HG03060 (cell line): ENCODE results near the gene EID2B.

Experiments used
- ATAC-seq: cut with Tn5 transposase; IDR thresholded peaks from one replicate; pipeline ENCODE4 v1.9.1; 2021; ENCODE audit warnings: low read depth, moderate number of reproducible peaks; ENCODE audit not compliant: unreplicated experiment

EID2B gene, protein sequence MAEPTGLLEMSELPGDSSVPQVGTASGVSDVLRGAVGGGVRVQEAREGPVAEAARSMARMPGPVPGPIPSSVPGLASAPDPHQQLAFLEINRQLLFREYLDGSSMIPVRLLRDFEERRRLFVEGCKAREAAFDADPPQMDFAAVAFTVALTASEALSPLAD

DNA sequence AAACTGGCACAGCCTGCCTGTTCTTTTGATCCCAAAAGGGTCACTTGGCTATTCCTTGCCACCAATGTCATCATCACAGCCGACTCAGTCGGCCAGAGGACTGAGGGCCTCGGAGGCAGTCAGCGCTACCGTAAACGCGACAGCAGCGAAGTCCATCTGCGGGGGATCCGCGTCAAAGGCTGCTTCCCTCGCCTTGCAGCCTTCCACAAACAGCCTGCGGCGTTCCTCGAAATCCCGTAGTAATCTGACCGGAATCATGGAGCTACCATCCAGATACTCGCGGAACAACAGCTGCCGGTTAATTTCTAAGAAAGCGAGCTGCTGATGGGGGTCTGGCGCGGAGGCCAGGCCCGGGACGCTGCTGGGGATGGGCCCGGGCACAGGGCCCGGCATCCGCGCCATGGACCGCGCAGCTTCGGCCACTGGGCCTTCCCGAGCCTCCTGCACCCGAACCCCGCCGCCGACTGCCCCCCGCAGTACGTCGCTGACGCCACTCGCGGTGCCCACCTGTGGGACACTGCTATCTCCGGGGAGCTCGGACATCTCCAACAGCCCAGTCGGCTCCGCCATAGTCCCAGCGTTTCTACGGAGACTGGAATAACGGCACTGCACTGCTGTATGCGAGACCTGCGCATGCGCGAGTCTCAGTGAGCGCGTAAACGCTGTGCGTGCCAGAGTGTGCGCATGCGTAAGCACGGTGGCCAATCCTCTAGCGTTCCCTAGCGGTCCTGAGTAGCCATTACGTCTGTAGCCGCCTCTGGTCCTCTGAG lies at the start of gene EID2B:
EID2B (minus strand) TSS at position 620 of the 770 bp plus-strand sequence; CDS start at position 570, 50 bp downstream.
- peak; percentile 91 for ATAC-seq

DNA sequence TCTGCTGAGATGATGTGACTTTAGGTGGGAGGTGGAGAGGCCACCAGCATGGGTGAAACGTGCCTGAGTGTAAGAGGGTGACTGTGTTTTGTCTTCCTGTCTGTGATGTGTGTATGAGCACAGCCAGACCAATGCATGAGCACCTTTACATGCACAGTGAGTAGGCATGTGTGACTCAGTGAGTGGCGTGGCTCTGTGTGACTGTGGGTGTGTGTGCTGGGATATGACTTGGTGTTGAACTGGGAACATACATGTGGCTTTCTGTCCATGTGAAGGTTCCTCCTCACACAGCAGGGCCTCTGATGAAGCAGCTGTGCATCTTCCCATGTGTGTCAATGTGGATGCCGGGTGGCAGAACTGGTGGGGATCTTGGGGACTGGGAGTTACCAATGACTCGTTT lies 49.8 kb upstream of the EID2B start:
- ATAC-seq, result no peak

DNA sequence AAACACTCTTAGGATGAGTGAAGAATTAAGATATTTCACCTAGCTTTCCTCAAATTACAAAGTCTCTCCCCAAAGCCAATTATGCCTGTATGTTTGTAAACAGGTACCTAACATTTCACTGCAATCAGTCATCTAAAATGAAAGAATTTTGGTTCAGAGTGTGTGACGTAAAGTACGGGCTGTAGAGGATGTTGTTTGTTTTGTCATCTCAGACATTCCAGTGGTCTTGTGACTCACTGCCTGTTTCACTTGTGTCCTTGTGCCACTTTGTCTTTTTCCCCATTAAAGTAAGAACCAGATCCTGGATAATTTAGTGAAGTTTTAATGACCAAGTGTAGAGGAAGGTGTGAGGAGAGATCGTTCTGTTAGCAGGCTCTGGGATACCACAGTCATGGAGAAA lies 36.0 kb upstream of the EID2B start:
- no peak for ATAC-seq

DNA sequence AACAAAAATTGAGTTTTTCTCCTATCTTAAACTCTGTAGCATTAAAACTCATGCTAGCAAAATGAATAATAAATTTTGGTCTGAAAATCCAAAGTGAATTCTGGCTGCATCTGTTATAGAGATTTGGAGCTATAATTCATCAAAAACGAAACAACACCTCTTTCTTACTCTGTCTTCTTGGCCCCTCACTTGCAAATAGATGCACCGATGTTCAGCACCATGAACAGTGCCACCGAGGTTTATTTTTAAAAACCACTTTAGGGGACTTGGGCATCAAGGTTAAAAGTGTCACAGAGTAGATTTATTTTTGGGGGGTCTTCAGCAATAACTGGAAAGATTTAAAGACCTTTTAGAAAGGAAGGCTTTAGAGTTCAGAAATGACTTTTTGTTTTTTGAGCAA lies 33.4 kb upstream of the EID2B start:
- no peak for ATAC-seq

DNA sequence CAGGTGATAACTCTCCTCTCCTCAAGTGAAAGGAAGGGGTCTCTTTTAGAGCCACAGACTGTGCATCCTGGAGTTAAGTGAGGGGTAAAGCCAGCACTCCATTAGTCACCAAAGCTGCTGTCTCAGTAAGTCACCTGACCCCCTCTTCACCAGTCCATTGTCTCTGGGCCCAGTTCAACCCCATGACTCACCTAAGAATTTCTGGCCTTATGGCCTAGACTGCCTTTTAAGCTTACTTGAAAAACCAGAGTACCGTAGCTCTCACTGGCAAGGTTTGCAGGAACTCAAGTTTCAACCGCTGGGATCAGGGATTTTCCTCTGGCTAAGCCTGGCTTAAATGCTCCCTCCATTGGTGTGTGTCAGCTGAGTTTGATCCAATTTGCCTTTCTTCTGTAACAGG lies 30.8 kb upstream of the EID2B start:
- no peak for ATAC-seq

DNA sequence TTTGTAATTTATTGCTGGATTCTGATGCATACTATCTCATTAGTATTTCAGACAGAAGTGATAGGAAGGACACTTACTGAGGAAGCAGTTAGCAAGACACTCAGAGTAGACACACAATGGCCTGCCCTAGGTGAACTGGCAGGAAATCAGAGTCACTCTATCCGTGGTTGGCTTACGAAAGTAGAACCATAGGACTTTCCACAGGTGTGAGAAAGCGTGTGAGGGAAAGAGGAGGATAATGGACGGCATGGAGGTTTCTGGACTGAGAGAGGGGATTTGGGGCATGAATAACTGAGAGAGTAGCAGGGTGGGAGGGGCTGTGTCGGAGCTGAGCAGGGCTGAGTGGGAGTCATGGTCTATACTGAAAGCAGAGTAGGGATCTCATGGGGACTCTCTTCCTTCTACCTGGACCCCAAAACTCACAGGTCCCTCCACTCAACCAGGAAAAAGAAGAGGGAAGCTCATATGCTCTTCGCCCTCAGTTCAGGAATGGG lies 26.0 kb upstream of the EID2B start:
- ATAC-seq, result no peak

DNA sequence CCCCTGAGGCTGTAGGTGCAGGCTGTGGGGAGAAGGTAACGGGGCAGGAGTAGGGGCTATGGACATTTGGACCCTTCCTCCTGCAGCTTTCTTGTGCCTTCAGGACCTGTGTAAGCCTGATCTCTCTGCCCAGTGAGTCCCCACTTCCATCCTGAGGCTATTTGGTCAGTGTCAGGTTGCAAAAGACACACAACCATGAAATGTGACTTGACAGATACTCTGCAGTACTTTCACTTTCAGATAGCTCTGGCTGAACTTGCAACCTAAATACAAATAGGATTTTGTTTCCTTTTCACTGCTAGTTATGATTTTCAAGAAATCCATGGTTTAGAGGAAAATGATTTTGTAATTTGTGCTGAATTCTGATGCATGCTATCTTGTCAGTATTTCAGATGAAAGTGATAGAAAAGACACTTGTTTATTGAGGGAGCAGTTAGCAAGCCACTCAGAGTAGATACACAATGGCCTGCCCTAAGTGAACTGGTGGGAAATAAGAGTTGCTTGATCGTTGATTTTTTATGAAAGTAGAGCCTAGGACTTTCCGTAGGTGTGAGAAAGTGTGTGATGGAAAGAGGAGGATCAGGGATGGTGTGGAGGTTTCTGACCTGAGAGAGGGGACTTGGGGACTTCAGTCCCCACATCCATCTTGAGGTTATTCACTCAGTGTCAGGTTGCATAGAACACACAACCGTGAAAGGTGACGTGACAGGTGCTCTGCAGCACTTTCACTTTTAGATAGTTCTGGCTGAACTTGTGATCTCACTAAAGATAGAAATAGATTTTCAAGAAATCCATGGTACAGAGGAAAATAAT lies 25.4 kb upstream of the EID2B start:
- no peak for ATAC-seq

DNA sequence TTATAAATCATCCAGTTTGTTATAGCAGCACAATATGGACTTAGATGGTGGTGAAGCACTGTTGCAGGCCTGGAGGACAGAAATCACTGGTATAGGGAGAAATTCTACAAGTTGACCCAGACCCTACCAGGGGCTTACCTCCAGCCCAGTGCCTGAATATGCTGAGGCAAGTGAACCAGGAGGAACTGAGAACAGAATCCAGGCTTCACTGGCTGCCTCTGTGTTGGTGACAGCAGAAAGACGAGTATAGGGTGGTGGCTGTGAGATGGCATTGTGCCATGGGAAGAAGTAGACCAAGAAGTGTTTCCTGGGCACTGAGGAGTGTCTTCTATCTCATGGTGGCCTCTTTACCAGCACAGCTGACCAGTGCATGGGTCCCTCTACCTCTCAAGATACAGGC lies 23.2 kb upstream of the EID2B start:
- ATAC-seq, result no peak

DNA sequence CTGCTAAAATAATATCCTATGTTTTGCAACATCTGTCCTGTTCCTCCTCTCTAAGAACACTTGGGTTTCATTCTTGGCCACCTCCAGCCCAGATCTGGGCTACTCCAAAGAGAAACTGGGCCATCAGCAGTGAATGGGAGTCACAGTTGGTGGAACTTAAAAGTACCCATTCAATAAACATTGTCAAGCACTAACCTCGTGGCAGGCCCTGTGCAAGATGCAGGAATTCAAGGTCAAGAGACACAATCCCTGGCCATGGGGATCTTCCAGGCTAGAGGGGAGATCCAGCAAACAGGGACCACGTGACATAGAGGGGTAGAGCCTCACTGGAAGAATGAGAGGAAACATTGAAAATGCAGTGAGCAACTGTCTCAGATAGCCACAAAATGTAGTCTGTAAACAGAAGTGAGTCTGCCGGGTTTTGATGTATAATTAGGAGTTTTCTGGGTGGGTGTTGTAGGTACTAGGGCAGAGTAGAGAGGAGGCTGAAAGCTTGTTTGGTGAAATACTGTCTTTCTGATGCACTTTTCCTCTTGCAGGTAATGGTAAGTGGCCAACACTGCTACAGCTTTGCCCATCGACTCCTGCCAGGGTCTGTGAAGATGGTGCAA lies 22.2 kb upstream of the EID2B start:
- ATAC-seq, result no peak

DNA sequence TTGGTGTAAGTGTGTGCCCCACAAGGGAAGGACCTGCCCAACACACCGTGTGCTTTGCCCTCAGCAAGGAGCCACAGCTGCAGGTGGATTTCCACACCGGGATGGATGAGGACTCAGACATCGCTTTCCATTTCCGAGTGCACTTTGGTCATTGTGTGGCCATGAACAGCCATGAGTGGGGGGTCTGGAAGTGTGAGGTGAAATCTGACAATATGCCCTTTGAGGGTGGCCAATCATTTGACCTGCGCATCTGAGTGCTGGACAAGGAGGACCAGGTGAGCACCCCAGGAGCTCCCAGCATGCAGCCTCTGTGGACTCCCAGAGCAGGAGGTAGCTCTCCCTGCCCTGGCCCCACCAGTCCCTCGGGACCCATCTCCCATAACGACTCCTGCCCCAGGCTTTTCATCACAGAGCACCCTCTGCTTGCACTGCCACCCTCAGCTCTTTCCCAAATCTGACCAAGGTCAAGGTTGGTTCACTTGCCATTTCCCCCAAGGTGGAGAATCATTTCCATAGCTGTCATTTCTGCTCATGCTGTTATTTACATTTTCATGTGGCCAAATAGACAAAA lies 20.5 kb upstream of the EID2B start:
- no peak for ATAC-seq

DNA sequence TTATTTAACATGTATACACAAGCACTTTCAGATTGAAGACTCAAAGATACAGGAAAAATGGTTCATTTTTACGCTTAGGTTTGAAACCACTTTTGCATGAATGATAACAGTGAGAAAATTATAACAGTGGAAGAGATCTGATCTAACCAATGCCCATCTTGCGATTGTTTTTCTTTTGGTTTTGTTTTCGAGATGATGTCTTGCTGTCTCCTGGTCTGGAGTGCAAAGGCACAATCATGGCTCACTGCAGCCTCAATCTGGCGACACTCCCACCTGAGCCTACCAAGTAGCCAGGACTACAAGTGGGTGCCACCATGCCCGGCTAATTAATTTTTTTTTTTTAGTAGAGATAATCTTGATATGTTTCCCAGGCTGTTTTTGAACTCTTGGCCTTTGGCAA lies 17.5 kb upstream of the EID2B start:
- ATAC-seq, result no peak

DNA sequence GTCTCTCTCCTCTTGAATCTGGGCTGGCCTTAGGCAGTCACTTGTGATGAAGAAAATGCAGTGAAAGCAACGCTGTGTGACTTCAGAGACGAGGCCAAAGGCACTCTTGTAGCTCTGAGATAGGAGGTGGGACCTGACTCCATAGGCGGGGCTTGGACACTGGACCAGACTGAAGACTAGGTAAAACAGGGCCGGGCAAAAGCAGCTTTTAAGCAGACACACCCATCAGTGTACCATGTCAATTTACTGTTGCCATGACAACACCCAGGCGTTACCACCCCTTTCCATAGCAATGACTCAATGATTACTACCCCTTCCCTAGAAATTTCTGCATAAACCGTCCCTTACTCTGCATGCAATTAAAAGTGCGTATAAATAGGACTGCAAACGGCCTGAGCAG lies 13.9 kb upstream of the EID2B start:
- ATAC-seq, result no peak

DNA sequence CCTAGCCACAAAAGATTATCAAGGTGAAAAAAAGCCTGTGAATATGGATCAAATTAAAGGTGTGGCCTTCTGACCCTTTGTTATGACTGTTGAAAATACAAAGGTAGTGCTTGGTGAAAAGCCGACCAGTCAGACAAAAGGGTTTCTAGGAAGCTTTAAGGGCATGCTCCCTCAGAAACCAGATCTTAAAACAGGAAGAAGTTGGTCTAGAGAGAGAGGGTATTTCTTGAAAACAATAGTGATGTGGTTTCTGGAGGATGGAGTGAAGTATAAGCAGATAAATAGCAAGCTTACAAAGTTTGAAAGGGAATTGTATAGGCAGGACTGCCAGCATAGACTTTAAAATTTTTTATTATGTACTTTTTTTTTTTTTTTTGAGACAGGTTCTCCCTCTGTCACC lies 12.3 kb upstream of the EID2B start:
- no peak for ATAC-seq

DNA sequence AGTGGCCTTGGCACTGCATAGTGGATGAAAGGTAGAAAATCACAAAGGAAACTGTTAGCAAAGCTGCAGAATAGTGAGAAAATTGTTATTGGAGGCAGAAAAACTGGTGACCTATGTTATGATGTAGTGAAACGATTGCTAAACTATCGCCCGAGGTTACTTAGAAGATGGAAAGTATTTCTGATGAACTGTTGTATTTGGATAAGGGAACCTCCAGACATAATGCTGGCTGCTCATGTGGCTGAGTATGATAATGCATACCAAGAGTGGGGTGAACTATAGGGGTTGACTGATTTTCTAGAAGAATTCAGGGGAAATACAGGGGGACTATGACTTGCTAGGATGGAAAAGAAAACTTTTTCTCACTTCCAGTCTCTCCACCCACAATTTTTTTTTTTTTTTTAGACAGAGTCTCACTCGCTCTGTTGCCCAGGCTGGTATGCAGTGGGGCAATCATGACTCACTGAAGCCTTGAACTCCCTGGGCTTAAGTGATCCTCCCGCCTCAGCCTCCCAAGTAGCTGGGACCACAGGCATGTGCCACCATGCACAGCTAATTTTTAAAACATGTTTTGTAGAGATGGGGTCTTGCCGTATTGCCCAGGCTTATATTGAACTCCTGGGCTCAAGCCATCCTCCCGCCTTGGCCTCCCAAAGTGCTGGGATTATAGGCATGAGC lies 11.7 kb upstream of the EID2B start:
- ATAC-seq, result no peak

DNA sequence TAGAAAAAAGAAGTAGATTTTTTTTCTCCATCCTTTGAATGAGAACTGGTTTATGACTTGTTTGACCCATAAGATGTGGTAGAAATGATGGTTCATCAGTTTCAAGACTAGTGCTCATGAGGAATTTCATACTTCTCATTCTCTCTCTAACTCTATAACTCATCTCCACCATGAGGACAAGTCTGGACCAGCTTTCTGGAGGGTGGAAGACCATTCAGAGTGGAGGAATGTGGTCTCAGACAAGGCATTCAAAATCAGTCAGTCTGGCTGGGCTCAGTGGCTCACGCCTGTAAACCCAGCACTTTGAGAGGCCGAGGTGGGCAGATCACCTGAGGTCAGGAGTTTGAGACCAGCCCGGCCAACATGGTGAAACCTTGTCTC lies 10.8 kb upstream of the EID2B start:
- no peak for ATAC-seq

DNA sequence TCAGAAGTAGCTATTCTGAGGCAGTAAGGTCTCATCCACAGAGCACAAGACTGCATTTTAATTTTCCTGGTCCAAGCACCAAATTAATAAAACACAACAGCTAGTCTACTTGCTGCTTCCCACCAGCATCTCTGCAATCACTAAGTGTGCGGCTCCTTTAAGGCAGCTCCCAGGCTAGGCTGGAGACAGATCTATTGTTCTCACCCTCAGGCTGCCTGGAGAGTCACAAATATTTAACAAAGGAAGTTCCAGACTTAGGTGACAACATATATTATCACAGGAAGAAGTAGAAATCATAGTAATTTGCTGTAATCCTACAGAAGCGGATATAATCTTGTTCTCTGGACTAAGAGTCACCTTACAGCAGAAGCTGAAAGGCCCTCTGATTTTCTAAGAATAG lies 9.6 kb upstream of the EID2B start:
- no peak for ATAC-seq

DNA sequence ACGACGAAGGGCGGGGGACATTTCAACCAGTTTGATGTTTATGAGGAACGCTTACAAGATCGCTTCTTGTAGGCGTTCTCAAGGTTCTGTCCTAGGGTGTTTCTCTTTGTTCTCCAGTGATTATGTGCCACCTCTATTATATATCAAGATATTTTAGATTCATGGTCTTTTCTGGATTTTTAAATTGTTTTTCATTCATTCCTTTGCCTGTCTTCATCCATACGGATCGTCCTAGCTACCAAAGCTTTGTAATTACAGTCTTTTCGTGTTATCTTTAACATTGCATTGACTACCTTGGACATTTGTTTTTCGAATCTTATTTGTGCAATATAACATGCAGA lies 7.7 kb upstream of the EID2B start:
- no peak for ATAC-seq

DNA sequence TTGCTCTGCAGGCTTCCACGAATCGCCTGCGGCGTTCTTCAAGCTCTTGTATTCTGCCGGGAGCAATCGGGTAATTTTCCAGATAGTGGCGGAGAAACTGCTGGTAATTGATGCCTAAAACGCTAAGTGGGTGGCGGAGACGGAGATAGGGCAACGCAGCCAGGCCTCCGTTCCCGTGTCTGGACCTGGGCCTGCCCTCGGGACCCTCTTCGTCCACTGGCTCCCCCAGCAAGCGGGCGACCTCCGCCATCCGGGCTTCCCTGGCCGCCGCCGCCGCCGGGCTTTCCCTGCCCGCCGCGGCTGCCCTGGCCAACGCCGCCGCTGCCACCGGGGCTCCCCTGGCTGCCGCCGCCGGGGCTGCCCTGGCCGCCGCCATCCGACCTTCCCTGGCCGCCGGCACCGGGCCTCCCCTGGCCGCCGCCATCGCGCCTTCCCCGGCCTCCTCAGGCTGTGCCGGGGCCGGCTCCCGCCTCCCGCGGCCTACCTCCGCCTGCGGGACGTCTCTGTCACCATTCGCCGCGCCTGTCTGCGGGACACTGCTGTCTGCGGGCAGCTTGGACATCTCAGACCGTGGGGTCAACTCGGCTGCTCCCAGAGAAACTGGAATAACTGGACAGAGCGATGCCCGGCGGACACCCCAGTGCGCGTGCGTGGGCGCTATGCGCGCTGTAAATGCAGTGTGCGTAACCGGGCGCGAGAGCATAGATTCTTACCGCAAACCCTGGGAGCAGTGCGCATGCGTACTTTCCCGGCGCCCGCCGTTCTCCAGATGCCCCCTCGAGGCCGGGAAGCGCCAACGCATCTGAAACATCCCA lies 7.1 kb upstream of the EID2B start, which contains the start of gene EID2:
EID2 (minus strand) TSS at position 644 of the 815 bp plus-strand sequence; CDS start at position 562, 82 bp downstream.
- peak; percentile 63 for ATAC-seq

DNA sequence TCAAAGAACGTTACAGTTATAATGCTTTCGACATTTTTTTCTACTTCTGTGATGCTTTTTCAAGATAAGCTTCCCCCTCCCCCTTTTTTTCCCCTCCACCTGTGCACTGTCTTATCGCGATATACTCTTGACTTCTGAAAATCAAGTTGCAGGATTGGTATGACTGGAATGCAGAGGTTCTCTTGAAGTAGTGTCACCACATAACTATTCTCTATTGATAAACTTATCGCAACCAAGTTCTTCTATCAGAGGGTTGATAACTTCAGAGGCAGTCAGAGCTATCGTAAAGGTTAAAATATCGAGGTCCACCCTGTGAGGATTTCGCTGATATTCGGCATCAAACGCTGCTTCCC lies 6.5 kb upstream of the EID2B start:
- no peak for ATAC-seq
